ENCODE data around the gene MROH8.
"Not testable (repeated sequence)": the region's sequence is repeated elsewhere in the genome, so short reads cannot be mapped to it uniquely, and the experiment has no call there.

The MROH8 gene

GRCh38 chr20:37077009-37077408 lies 102.3 kb downstream of the MROH8 start:
- DNase-seq: no peak

DNA sequence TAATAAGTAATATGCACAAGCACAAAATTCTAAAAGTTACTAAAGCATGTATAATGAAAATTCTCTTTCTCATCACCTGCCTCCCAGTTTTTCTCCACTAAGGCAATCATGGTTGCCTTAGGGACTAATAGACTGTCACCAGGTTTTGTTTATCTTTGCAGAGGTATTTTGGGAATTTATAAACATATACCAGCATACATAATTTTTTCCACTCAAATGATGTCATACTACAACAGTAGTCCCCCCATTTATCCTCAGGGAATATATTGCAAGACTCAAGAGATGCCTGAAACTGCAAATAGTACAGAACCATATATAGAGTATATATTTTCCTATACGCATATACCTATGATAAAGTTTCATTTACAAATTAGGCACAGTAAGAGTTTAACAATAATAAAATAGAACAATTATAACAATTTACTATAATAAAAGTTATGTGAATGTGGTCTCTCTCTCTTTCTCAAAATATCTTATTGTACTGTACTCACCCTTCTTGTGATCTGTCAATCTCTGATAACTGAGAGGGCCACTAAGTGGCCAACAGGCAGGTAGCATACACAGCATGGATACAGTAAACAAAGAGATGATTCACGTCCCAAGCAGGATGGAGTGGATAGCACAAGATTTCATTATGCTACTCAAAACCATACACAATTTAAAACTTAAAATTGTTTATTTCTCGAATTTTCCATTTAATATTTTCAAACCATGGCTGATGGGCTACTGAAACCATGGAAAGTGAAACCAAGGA lies 103.2 kb downstream of the MROH8 start:
- DNase-seq: no peak

DNA sequence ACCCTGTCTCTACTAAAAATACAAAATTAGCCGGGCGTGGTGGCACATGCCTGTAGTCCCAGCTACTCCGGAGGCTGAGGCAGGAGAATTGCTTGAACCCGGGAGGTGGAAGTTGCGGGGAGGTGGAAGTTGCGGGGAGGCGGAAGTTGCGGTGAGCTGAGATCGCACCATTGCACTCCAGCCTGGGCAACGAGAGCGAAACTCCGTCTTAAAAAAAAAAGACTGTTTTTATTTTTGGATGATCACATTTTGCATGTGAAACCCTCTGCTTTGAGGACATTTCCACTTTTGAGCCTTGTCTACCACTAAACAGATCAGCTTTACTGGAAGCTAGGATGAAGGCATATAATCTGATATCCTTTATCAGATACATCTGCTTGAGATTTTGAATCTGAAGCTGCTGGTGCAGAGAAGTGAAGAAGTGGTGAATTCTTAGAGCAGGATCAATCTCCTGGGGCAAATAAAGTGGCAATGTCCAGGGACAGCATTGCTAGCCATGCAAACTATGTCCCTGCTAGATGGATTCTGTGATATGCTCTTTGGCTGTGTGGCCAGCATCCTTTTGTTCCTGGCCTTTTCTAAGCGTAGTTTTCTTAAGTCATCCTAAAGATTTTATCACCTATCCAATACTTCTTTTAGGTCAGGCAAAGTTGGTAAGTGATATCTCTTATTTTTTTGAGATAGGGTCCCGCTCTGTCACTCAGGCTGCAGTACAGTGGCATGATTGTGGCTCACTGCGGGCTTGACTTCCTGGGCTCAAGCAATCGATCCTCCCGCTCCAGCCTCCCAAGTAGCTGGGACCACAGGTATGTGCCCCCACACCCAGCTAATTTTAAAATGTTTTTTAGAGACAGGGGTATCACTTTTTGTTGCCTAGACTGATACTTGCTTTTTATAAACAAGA lies 106.8 kb downstream of the MROH8 start:
- DNase-seq: no peak

DNA sequence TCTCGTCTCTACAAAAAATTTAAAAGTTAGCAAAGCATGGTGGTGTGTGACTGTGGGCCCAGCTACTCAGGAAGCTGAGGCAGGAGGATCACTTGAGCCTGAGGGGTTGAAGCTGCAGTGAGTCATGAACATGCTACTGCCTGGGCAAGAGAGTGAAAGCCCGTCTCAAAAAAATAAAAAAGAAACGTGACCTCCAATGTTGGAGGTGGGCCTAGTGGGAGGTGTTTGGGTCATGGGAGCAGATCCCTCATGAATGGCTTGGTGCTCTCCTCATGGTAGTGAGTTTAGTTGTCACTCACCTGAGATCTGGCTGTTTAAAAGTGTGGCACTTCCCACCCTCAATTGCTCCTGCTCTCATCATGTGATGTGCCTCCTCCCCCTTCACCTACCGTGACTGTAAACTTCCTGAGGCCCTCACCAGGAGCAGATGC lies 107.9 kb downstream of the MROH8 start:
- DNase-seq: peak; percentile 14

- not testable (repeated sequence) for DNase-seq
Observed at GRCh38 chr20:37069563-37069962, 109.8 kb downstream of the MROH8 start.

DNA sequence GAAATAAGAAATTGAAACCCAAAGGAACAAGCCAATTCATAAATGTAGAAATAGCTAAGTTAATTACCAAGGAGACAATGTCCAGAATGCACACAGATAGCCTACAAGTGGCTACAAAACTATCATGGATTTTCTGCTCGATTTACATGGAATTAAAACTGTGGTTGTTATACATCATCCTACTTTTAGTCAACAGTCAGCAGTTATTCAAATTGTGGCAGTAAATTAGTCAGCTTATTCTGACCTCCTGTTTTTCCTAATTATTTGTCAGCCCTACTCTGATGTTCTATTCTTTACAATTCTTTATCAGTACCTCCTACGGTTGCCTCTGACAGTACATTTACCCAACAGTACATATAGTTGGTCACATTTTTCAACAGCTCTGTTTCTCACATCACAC lies 113.2 kb downstream of the MROH8 start:
- no peak for DNase-seq

GRCh38 chr20:37055276-37055675 lies 124.1 kb downstream of the MROH8 start:
- no peak for DNase-seq

GRCh38 chr20:37053230-37053950 lies 126.0 kb downstream of the MROH8 start:
- no peak for DNase-seq
